GM21619 (cell line): ENCODE data around the gene CADPS2.
"Not testable (repeated sequence)": the region's sequence is repeated elsewhere in the genome, so short reads cannot be mapped to it uniquely, and the experiment has no call there.

Experiments used
- ATAC-seq: cut with Tn5 transposase; IDR thresholded peaks from one replicate; pipeline ENCODE4 v1.9.1; 2021; ENCODE audit not compliant: unreplicated experiment

Gene CADPS2

DNA sequence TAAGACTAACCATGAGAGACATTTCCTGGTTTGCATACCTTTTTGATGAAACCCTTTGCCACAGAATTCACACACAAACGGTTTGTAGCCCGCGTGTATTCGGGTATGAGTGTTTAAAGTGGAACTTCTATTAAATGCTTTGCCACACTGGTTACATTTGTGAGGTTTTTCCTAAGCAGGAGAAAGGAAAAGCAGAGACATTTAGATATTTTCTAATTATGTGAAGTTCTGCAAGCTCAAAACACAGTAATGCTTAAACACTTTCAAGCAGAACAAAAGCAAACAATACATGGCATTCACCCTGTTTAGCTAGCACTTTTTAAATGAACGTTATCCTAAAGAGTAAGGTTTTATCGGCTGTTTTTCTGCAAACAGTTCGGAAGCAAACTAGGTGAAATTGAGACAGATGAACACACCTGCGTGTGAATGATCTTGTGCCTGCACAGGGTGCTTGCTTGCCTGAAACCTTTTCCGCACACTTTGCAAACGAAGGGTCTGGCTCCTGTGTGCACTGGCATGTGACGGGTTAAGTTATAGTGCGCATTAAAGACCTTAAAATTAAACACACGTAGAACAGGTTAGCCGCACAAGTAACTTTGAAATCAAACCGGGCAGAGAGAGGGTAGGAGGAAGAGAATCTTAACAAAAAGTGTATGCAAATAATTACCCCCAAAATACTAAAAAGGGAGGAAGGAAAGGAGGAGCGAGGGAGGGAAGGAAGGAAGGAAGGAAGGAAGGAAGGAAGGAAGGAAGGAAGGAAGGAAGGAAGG is 583.3 kb downstream of the CADPS2 start:
- ATAC-seq: no peak

DNA sequence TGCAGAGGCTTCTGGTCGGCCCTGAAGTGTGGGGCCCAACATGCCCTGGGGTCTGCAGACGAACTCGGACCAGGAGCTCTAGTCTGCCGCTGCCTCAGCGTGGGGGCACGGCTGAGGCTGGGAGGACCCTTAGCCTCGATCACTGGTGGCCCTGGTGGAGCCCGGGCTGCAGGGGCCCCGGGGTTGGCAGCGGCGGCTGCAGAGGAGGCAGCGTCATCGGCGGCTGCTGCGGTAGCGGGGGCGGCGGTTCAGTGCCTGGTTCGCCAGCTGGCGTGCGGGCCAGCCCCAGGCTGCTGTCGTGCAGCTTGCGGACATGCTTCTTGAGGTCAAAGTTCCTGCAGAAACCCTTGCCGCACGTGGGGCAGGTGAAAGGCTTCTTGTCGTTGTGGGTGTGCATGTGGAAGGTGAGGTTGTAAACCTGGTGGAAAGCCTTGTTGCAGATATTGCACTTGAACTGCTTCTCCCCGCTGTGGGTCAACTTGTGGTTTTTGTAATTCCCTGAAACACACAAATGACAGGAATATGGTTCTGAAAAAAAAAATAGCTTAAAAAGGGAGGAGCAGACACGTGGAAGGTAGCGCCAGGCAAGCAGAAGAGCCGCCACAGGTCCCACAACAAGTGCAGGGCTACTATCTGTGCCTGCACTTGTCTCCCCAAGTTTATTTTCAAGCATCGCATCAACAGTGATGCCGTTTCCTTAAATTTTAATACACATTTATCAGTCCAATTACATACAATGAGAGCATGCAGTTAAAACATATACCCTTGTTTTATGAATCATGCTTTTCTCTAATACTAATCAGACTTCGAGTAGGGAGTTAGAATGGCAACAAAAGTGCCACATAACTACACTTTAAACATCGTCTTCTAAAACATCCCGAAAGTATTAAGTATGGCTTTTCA is 584.2 kb downstream of the CADPS2 start:
- ATAC-seq: no peak

DNA sequence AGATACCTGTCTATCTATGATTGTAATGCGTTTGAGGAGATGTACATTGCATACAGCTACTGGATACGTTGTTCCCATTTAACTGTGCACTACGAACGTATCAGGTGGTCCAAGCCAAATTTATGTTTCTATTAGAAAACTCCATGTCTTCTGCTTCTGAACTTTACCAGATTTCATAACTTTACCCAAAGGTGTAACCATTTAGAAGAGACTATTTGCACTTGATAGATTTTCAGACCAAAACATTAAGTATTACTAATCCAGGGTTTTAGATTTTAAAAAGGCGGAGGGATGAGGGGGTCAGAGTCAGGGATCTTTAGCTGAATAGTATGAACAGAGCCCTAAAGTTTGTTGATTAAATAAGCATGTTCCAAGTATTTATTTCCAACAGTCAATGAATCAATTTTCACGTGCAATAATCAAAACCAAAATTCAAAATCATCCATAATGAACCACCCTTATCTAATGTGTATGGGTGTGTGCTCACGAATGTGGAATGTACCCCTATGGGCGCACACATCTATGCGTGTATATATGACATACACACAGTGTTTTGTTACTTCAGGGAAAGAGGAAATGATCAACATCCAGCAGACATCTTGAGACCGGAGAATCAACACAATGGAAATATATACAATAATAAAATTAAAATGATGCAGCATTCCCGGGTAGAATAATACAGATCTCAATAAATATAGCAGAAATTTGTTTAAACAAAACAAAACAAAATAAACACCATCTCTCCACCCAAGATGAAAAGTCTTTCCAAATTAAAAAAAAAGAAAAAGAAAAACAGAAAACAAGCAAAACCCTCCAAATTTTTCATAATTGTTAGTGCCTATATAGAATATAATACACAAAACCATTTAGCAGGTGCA is 585.1 kb downstream of the CADPS2 start:
- no peak for ATAC-seq

DNA sequence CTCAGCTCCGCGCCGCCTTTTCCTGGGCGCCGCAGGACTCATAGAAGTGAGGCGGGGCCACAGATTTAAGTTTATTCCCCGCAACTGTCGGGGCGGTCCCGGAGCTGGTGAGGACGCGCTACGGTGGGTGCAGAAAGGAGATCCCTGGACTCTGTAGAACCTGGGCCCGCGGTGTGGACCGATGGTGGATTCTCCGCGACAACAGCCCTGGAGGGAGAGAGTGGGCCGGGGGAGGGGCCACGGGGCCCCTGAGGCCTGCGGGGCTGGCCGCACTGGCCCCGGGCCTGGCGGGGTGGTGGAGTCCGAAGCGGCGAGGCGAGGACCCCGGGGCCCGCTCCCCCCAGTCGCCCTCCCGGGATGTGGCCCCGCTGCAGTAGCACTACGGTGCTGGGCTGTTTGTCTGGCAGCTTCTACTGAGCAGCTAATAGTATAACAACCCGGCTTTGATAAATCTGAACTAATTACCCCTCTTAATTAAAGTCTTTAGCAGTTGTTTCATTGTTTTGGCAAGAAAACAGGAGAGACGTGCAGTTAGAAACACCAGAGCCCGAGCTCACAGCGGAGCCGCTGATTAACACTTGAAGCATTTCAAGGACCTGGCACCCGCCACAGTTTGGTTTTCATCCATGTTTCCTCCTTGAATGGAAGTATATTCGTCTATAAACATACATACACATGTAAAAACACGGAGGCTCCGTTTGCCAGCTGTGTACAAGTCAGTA is 585.9 kb downstream of the CADPS2 start:
- ATAC-seq: no peak

DNA sequence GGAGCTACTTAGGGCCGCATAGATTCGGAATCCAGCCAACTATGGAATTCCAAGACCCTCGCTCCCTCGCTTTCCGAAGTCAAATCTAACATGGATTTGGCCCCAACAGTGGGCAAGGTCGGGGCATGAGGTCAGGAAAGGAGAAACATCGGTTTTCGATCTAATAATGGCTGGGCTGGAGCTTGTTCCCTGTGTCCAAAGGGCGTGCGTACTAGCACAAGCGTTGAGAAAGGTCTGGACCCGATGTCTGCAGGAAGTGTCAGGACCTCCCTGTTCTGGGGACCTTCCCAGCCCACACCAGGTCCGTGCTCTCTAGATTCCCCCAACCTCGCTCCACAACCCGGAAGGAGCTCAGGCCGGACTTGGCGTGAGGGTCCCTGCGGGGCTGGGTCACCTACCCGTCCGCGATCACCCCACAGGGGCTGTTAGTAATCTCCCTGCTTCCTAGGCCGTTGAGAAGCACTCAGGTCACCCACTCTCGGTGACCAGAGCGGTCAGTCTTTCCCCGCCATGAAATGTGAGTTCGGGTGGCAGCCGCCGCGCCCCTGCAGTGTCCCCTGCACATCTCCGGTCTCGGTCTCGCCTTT is 586.5 kb downstream of the CADPS2 start:
- ATAC-seq: no peak

DNA sequence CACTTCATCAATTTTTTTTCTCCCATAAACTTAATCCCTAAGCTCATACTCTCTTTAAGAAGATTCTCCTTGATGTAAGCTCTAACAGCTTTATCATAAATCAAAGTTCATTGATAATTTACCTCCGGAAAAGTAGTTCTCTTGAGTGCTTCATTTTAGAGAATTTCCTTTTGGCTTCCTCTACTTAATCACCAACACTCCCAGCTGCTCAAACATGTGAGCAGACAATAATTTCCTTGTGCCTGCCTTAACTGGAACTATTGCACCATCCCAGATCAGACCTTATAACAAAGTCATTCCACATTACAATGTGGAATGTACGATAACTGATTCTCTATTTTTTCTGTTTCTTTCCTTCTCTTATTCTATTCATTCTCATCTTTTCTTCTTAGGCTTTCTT is 587.6 kb downstream of the CADPS2 start:
- no peak for ATAC-seq

DNA sequence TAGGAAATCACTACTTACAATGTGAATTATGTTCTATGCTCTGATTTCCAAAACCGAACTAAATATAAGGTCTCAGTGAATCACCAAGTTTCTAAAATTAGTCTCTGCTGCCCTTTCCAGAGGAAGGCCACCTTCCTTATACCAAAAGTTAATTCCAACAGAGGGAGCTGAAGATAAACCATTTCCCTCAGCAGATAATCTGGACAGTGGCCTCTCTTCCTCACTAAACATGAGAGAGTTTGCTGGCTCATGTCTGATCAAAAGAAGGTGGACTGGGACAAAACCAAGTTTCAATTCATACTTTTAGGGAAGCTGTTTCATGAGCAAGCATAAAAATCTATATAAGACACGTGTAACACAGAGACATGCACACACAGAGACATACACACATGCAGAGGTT is 588.1 kb downstream of the CADPS2 start:
- no peak for ATAC-seq

DNA sequence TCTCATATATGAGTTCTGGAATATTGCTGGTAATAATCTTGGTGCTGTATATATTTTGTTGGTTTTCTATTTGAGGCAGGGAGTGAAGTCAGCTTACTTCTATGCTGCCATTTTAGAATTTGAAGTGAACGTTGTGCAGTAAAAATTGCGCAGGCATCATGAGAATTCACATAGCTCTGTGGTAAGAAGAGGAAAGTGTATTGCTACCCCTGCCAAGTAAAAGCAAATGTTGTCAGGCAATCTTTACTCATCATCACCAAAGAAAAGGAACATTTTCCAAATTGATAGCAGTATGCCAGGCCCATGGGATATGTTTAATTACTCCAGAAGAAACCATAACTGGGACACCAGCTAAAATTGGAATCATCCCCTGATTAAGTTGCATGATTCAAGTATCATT is 595.1 kb downstream of the CADPS2 start:
- no peak for ATAC-seq

DNA sequence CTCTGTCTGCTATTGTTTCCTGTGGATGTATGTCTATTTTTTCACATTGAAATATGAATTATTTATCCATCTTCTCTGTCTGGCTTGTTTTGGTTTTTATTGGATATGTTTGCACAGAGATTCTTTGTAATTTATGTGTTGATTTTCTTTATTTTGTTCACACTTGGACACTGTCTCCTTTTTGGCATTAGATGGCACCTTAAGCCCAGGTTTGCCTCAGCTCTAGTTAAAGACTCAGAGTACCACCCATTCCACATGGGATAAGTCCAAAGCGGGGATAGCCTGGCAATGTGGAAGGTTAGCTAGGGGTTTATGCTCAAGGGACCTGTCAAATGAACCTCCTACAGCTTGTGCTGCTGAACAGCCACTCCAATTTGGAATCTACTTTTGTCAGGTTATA is 595.8 kb downstream of the CADPS2 start:
- ATAC-seq: no peak

DNA sequence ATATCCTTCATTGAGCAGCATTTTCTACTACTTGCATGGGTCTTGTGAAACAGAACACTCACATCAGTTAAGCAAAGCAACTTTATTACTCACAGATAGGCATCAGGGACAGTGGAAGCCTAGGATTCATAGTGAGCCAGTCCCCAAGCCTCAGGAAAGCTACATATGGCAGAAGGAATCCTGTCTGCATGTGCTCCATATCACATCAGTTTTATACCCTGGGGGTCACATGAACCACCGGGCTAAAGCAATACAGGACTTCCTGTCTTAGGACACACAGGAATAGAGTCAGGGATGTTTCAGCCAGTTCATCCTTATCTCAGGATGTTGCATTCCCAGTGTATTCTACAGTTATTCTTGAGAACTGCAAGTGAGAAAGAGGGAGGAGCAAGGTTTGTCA is 596.8 kb downstream of the CADPS2 start:
- no peak for ATAC-seq

DNA sequence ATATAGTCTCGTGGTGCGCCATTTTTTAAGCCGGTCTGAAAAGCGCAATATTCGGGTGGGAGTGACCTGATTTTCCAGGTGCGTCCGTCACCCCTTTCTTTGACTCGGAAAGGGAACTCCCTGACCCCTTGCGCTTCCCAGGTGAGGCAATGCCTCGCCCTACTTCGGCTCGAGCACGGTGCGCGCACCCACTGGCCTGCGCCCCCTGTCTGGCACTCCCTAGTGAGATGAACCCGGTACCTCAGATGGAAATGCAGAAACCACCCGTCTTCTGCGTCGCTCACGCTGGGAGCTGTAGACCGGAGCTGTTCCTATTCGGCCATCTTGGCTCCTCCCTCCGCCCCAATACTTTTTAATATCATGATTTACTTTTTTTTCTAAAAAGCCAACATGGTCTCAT is 601.7 kb downstream of the CADPS2 start:
- ATAC-seq: not testable (repeated sequence)

DNA sequence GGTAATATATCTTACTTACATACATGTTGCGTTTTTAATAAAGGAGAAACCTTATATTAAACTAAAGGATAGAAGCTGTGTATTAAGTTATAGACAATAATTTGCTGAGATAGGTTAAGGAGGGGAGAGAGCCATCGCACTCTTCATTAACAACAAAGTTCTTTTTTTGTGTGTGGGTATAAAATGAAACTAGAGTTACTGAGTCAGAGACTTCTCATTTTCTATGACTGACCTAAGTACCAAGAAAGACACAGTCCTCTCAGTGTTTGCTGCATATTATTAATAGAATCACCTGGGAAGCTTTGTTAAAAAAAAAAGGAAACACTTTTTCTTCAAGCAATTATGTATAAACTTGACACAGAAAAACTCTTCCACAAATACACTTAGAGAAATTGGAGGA is 613.1 kb downstream of the CADPS2 start:
- no peak for ATAC-seq

DNA sequence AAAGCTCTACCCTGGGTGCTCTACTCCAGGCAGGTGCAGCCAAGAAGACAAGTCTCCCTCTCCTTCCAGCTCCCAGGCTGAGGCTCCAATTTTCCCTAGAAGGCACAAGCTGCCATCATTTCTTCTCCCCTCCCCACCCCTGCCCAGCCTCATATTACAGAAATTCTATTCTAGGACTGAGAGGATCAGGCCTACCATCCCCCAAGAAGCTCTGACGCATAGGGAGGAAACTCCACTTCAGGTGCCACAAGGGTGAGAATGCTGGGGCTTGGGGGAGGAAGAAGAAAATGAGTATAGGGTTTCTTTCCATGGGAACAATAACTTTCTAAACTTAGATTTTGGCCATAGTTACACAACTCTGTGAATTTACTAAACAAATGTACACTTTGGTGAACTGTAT is 617.0 kb downstream of the CADPS2 start:
- no peak for ATAC-seq
